Activated naive CD4-positive, alpha-beta T cell treated with anti-CD3 and anti-CD28 coated beads, Interleukin-2, amount 50 U/mL, for 72 hours (primary cell): Measurements from ENCODE around the gene TCAF1. TPM values are rescaled to one million over a fixed set of nuclear protein-coding genes. Genes with fewer than 3 reads are reported as not detected.

Experiments used
- ATAC-seq, 2 donors: fragments of 150-1000 bp; cut with Tn5 transposase; 2 replicates each; pipeline ENCODE4 v1.10.0; 2021; ENCODE audit warnings: mild to moderate bottlenecking in 2 of 2, moderate library complexity in 2 of 2
- DNase-seq, 2 donors: peaks; one replicate each; pipeline ENCODE4 v3.0.0; 2021 to 2022; ENCODE audit warnings: low spot score in 2 of 2
- H3K27ac Mint-ChIP-seq, 2 donors: one replicate each; pipeline ENCODE4 v1.8.0; 2022; ENCODE audit warnings: mild to moderate bottlenecking in 2 of 2, mixed read lengths in 2 of 2
- H3K36me3 Mint-ChIP-seq, 2 donors: one replicate each; pipeline ENCODE4 v1.8.0; 2022; ENCODE audit warnings: mixed read lengths in 2 of 2
- H3K9me3 Mint-ChIP-seq, 2 donors: one replicate each; pipeline ENCODE4 v1.8.0; 2022; ENCODE audit warnings: mixed read lengths in 2 of 2
- total RNA-seq, 2 donors: library from RNA; stranded (reverse); gene quantifications; one replicate each; pipeline ENCODE4 v1.2.3, GENCODE V29; 2022

Gene TCAF1
- 10 to 100 TPM; 19.9 to 23.0 TPM for total RNA-seq

GRCh38 chr7:143901668-143902331, at the start of gene TCAF1:
TSS of gene TCAF1 (minus strand) at chr7:143902176. CDS start at chr7:143876608, 25,568 bp downstream.
- Mint-ChIP-seq H3K36me3 (peaks cover 6 to 7% of the 10 kb centered on the region in 2 donors), H3K9me3 (no peaks in the 10 kb centered on the region), H3K27ac (peak within 1 kb of the TSS; percentile 86 to 90)
- peak; percentile 83 to 89 for DNase-seq
- ATAC-seq = peak; percentile 95 to 97

- Mint-ChIP-seq H3K9me3 (no peaks in the 10 kb centered on the region), H3K36me3 (no peaks in the 10 kb centered on the region), H3K27ac (no peak overlapping the region)
- ATAC-seq (no peak), DNase-seq (no peak)
Measured at GRCh38 chr7:143948733-143949132, 46.8 kb upstream of the TCAF1 start.

- no peak for ATAC-seq
- Mint-ChIP-seq H3K9me3 (no peaks in the 10 kb centered on the region), H3K27ac (no peak overlapping the region), H3K36me3 (no peaks in the 10 kb centered on the region)
- no peak for DNase-seq
Measured at GRCh38 chr7:143947111-143947510, 45.1 kb upstream of the TCAF1 start.

- no peaks in the 10 kb centered on the region for H3K9me3 Mint-ChIP-seq
- no peak for ATAC-seq
- H3K27ac Mint-ChIP-seq = no peak overlapping the region
- H3K36me3 Mint-ChIP-seq = no peaks in the 10 kb centered on the region
- DNase-seq = no peak
Measured at GRCh38 chr7:143945423-143945822, 43.4 kb upstream of the TCAF1 start.

- H3K27ac Mint-ChIP-seq = no peak overlapping the region
- no peaks in the 10 kb centered on the region for H3K9me3 Mint-ChIP-seq
- ATAC-seq (no peak), DNase-seq (no peak)
- H3K36me3 Mint-ChIP-seq = peaks cover 2 to 7% of the 10 kb centered on the region in 2 donors
Measured at GRCh38 chr7:143938379-143939243, 36.6 kb upstream of the TCAF1 start.

GRCh38 chr7:143936087-143937009, 34.4 kb upstream of the TCAF1 start:
- Mint-ChIP-seq H3K9me3 (peaks cover 0 to 7% of the 10 kb centered on the region in 2 donors), H3K36me3 (peaks cover 8 to 11% of the 10 kb centered on the region in 2 donors), H3K27ac (no peak overlapping the region)
- no peak for ATAC-seq
- no peak for DNase-seq

- Mint-ChIP-seq H3K36me3 (peaks cover 8 to 11% of the 10 kb centered on the region in 2 donors), H3K27ac (no peak within 1 kb of the TSS), H3K9me3 (peaks cover 0 to 7% of the 10 kb centered on the region in 2 donors)
- no peak for ATAC-seq
- DNase-seq = no peak
Measured at GRCh38 chr7:143934526-143935325, 32.8 kb upstream of the TCAF1 start, which contains the start of gene OR2F2. TSS of gene OR2F2 (plus strand) at chr7:143935233. CDS start at chr7:143935233, 0 bp downstream.

GRCh38 chr7:143931739-143932138, 29.8 kb upstream of the TCAF1 start:
- ATAC-seq = no peak
- Mint-ChIP-seq H3K9me3 (peaks cover 0 to 7% of the 10 kb centered on the region in 2 donors), H3K36me3 (peaks cover 8 to 11% of the 10 kb centered on the region in 2 donors), H3K27ac (no peak overlapping the region)
- no peak for DNase-seq

- DNase-seq = peak in 1 of 2 donors; percentile 33
- H3K36me3 Mint-ChIP-seq = peaks cover 4 to 11% of the 10 kb centered on the region in 2 donors
- H3K9me3 Mint-ChIP-seq = peaks cover 0 to 7% of the 10 kb centered on the region in 2 donors
- no peak overlapping the region for H3K27ac Mint-ChIP-seq
- peak; percentile 100 for ATAC-seq
Measured at GRCh38 chr7:143929224-143929920, 27.4 kb upstream of the TCAF1 start.

- DNase-seq (no peak), ATAC-seq (no peak)
- Mint-ChIP-seq H3K9me3 (no peaks in the 10 kb centered on the region), H3K36me3 (no peaks in the 10 kb centered on the region), H3K27ac (no peak overlapping the region)
Measured at GRCh38 chr7:143924851-143925250, 22.9 kb upstream of the TCAF1 start.

- ATAC-seq = no peak
- no peak overlapping the region for H3K27ac Mint-ChIP-seq
Measured at GRCh38 chr7:143914938-143915652, 13.1 kb upstream of the TCAF1 start.

GRCh38 chr7:143913945-143914615, 12.1 kb upstream of the TCAF1 start:
- DNase-seq = no peak
- H3K27ac Mint-ChIP-seq = no peak overlapping the region

More at GRCh38 chr7:143914938-143915652, 13.1 kb upstream of the TCAF1 start:
- no peak for DNase-seq
- no peaks in the 10 kb centered on the region for H3K9me3 Mint-ChIP-seq
- no peaks in the 10 kb centered on the region for H3K36me3 Mint-ChIP-seq

GRCh38 chr7:143910473-143911248, 8.7 kb upstream of the TCAF1 start:
- no peak for DNase-seq
- H3K9me3 Mint-ChIP-seq = no peaks in the 10 kb centered on the region
- ATAC-seq = peak in 1 of 2 donors; percentile 52
- H3K27ac Mint-ChIP-seq = no peak overlapping the region
- no peaks in the 10 kb centered on the region for H3K36me3 Mint-ChIP-seq

More at GRCh38 chr7:143913945-143914615, 12.1 kb upstream of the TCAF1 start:
- no peaks in the 10 kb centered on the region for H3K9me3 Mint-ChIP-seq
- peak in 1 of 2 donors; percentile 75 for ATAC-seq
- no peaks in the 10 kb centered on the region for H3K36me3 Mint-ChIP-seq
